ENCODE data around the gene MARCKS.

Gene MARCKS

DNA sequence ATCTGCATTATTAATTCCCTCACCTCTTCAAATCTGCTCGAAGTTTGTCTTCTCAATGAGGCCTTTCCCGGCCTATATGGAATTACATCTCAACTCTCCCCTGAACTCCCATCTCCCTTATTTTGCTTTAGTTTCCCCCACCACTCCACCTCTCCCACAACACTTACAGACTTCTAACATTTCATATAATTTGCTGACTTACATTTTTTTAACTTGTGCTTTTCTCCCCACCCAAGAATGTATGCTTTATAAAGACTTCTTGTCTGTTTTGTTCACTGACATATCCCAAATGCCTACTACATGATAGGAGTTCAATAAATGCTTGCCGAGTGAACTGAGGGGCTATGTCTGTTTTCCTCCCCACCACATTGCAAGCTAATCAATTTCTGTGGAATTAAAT is 3.9 kb upstream of the MARCKS start:
- no peak for DNase-seq (ENCODE audit: low read depth)

GRCh38 chr6:113854531-113855499 is 2.3 kb upstream of the MARCKS start:
- DNase-seq (ENCODE audit: low read depth), result no peak

GRCh38 chr6:113855500-113856374 is 1.4 kb upstream of the MARCKS start:
- no peak for DNase-seq (ENCODE audit: low read depth)

DNA sequence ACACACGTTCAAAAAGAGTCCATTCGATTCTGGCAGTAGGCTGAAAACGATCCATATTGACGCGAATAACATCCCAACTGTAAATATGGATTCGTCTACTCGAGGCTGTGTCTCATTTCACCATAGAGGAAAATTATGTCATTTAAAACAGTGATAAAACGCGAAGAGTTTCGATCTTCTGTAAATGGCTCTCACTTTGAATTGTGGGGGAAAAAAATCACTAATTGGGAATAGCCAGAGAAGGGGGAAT is 845 bp upstream of the MARCKS start:
- no peak for DNase-seq (ENCODE audit: low read depth)

DNA sequence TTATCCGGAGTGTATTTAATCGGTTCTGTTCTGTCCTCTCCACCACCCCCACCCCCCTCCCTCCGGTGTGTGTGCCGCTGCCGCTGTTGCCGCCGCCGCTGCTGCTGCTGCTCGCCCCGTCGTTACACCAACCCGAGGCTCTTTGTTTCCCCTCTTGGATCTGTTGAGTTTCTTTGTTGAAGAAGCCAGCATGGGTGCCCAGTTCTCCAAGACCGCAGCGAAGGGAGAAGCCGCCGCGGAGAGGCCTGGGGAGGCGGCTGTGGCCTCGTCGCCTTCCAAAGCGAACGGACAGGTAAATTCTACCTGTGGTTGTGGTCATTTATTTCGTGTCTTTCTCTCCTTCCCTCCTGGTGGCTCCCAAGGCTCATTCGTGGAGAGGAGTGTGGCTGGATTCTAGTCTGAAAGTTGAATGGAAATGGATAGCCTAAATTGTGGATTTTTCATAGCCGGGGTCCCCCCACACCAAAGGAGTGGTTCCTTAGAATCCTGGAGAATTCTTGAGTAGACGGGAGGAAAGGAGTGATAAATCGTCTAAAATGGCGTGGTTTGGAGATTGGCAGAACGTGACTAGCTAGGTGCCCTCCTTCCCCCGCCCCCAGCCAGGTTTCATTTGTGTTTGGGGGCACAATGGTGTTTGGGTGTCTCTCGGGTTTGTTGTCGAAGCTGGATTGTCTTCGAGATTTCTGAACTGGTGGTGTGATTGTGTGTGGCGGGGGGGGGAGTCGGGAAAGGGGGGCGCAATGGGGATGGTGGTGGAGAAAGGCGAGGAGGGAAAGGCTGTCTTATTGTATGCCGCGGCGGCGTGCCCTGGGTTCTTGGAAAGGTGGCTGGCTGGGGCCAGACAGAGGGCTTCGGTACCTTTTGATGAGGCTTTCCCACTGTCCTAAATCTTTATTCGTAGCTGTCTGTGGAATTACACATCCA is 673 bp downstream of the MARCKS start:
- no peak for DNase-seq (ENCODE audit: low read depth)

- peak; percentile 58 for DNase-seq (ENCODE audit: low read depth)
Observed at GRCh38 chr6:113858480-113859348, 1.6 kb downstream of the MARCKS start.

- DNase-seq (ENCODE audit: low read depth), result no peak
Observed at GRCh38 chr6:113859349-113860180, 2.4 kb downstream of the MARCKS start.

GRCh38 chr6:113860181-113860955 is 3.2 kb downstream of the MARCKS start:
- DNase-seq (ENCODE audit: low read depth), result no peak

DNA sequence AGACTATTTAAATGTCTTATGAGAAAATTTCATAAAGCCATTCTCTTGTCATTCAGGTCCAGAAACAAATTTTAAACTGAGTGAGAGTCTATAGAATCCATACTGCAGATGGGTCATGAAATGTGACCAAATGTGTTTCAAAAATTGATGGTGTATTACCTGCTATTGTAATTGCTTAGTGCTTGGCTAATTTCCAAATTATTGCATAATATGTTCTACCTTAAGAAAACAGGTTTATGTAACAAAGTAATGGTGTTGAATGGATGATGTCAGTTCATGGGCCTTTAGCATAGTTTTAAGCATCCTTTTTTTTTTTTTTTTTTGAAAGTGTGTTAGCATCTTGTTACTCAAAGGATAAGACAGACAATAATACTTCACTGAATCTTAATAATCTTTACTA is 5.0 kb downstream of the MARCKS start:
- no peak for DNase-seq (ENCODE audit: low read depth)

DNA sequence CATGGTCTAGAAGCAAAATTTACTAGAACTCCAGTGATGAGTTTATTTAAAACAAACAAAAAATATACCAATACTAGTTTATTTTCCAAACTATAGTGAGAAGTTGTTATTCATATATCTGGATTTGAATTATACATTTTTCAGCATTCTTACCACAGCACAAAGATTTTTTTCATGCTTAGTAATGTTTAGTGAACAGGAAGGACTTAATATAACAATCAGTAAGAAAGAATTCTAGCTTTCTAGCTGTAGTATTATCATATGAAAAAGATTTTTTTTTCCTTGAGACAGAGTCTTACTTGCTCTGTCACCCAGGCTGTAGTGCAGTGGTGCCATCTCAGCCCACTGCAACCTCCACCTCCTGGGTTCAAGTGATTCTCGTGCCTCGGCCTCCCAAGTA is 13.8 kb downstream of the MARCKS start:
- no peak for DNase-seq (ENCODE audit: low read depth)

DNA sequence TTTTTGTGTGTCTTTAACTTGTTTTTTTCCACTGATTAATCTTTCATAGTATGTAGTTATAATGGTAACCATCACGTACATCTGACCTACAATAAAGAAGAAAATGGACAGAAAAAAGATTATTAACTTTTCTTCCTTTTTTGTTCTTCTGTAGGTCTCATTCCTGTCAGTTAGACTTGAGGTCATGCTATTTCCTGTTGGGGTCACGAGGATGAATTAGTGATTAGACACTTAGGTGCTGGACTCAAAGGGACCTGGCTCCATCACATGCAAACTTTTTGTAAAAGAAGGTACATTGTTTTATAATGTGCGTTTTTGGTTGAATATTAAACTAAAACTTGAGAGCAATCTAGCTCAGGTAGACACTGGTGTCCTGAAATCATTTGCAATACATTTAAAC is 14.8 kb downstream of the MARCKS start:
- DNase-seq (ENCODE audit: low read depth), result no peak

DNA sequence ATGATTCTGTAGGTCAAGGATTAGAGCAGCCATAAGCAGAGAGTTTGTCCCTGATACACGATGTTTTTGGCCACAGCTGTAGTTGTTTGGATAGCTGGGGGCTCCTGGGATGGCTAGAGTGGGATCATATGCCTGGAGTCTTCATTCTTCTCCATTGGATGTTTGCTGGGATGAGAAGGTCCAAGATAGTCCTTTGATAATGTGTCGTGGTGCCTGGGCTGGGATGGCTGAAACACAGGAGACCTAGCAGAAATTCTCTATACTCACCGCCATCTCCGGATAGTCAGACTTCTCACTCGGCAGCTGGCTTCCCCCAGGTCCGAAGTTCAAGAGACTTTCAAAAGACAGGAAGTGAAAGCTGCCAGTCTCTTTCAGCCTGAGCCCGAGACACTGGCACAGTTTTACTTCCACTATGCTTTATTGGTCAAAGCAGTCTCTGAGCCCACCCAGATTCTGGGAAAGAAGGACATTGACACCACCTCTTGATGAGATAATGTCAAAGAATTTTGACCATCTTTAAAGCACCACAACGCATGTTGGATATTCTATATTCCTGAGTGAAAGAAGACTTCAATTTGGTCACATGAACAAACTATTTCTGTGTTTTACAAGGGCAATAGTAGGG is 16.0 kb downstream of the MARCKS start:
- DNase-seq (ENCODE audit: low read depth), result no peak

DNA sequence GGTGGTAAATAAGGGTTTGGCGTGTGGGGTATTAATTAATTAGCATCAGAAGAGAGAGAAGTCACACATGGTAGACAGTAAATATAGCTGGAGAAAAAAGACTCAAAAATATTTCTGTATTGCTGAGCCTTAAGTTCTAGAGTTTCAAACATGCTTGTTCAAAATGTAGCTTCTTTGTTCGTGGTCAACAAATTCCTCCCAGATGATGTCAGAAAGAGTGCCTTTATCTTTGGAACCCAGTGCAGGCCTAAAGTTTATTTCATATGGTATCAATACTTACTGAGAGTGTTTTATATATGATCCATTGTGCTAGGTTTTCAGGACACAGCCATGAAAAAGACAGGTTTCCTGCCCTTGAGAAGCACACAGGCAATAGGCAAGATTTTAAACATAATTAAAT is 18.3 kb downstream of the MARCKS start:
- no peak for DNase-seq (ENCODE audit: low read depth)

- no peak for DNase-seq (ENCODE audit: low read depth)
Observed at GRCh38 chr6:113876695-113877094, 19.6 kb downstream of the MARCKS start.

- DNase-seq (ENCODE audit: low read depth), result no peak
Observed at GRCh38 chr6:113879186-113880096, 22.3 kb downstream of the MARCKS start.

DNA sequence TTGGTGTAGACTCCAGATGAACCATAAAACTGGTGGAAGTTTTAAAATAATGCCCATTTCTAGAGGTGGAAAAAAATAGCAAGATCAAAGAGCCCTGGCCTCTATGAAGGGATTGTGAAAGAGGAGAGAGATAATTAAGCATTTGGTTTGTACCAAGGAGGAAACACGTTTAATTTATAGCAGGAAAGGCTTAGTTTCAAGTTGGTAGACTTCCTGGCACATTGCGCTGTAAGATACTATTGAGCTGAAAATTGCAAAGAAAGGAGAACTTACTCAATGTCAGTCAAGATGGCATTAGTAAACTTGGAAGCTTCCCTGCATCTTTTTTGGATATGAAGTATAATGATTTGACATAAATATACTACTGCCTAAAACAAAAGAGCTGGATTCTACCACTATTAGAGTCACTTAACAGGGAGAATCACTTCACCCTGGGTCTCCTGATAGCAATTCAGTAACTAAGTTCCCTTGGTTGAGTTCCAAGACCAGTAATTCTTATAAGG is 24.4 kb downstream of the MARCKS start:
- no peak for DNase-seq (ENCODE audit: low read depth)

DNA sequence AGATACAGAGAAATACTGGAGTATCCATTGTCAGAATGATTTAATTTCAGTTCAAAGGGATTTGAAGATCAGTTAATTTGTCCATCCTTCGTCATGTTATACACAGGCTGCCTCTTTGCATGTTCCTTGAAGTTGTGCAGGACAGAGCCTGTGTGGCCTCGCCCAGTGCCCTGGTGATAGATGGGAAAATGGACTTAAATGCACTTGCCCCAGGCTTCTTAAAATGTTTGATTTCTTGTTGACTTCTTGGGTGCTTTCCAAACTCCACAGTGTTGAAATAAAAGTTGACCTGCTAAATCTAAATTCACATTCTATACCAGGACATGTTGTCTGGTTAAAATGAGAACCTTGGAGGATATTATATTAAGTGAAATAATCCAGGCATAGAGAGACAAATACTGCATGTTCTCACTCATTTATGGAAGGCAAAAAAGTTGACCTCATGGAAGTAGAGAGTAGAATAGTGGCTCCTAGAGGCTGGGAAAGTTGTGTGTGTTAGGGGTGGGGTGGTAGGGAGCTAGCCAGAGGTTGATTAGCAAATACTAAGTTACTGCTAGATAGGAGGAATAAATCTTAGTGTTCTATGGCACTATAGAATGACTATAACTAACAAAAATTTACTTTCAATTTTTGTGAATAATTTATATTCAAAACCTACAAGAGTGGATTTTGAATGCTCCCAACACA is 25.3 kb downstream of the MARCKS start:
- no peak for DNase-seq (ENCODE audit: low read depth)

All from activated T-cell treated with anti-CD3 and anti-CD28 coated beads for 1 hour (primary cell).